NCI-H1436 (cell line): ENCODE results near the gene FHAD1.
A peak's percentile ranks its signal among the peaks of the same experiment; 100 is the strongest.

Experiments
- DNase-seq: peaks from one replicate; lab custom pipeline; 2025; lab: John Stamatoyannopoulos, UW

FHAD1 gene

DNA sequence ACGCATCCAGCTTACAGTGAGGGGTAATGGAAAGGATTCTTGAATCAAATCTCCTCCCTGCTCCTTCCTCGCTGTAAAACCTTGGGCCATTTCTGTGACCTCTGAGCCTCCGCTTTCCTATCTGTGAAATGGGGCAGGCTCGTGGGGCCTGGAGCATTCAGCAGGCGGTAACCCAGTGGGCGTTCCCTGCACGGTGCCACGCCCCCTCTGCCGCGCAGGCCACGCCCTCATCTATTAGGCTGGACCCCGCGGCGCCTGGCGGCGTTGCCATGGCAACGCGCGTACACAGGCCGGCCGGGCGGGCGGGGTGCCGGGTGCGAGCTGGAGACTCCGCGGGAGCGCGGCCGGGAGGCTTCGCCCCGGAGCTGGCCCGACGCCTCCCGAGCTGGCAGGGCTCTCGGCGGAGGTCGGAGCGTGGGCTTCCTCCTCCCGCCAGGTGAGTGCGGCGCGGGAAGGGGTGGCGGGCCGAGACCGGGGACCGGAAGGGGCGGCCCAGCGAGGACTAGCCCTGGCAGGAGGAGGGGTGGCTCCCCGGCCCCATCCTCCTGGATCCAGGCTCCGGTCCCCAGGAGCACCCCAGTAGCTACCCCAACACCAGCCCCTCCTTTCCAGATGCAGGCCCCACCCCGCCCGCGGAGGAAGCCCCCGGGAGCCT, at the start of gene FHAD1:
TSS of gene FHAD1 (plus strand) at position 264 of the 655 bp plus-strand sequence. CDS start 4,562 bp downstream, outside the sequence.
- DNase-seq = peak; percentile 68

GRCh38 chr1:15197591-15198447, 49.2 kb upstream of the FHAD1 start:
- DNase-seq = no peak

- no peak for DNase-seq
Measured at GRCh38 chr1:15198684-15199083, 48.3 kb upstream of the FHAD1 start.

- no peak for DNase-seq
Measured at GRCh38 chr1:15201221-15201620, 45.8 kb upstream of the FHAD1 start.

GRCh38 chr1:15201849-15202551, 45.0 kb upstream of the FHAD1 start:
- DNase-seq = no peak

- DNase-seq = no peak
Measured at GRCh38 chr1:15204931-15205330, 42.1 kb upstream of the FHAD1 start.

DNA sequence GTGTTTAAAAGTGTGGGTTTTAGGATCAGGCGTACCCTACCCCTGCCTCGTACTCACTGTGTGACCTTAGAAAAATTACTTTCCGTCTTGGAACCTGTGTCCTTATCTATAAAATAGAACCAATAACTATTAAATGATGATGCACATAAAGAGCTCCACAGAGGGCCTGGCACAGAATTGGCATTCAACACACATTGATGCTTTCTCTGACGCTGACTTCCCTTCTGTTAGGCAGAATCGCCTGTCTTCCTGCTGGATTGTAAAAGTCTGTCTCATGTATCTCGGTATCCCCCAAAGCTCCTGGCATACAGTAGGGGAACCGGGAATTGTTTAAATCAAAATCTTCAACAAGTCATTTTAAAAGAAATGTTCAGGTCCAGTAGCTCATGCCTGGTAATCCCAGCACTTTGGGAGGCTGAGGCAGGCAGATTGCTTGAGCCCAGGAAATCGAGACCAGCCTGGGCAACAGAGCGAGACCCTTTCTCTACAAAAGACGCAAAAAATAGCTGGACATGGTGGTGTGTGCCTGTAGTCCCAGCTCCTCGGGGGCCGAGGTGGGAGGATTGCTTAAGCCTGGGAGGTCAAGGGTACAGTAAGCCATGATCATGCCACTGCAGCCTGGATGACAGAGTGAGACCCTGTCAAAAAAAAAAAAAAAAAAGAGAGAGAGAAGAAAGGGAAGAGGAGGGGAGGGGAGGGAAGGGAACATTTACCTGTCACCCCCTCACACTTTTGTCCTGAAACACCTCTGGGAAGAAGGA, 41.3 kb upstream of the FHAD1 start:
- no peak for DNase-seq

- DNase-seq = no peak
Measured at GRCh38 chr1:15206418-15207030, 40.5 kb upstream of the FHAD1 start.

- DNase-seq = no peak
Measured at GRCh38 chr1:15207031-15207828, 39.8 kb upstream of the FHAD1 start.

DNA sequence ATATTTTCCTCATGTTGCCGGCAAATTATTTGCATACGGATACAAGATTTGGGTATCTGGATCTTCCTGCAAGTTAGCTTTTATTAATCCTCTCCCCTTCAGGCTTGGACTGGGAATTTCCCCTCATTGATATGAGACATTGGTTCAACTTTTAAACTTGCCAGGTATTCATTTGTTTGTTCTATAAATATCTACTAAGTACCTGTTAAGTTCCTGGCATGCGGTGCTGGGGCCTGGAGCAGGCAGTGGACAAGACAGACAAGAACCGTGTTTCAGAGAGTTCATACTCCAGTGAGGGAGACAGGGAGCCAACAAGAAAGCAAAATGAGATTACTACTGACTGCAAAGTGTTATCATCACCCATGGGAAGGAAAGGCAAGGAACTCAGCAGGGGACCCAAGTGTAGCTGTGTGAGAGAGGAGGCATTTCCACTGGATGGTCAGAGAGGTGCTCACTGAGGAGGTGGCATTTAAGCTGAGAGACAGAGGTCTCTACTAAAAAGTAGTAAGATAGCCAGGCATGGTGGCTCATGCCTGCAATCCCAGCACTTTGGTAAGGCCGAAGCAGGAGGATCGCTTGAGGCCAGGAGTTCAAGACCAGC, 39.1 kb upstream of the FHAD1 start:
- DNase-seq = no peak

DNA sequence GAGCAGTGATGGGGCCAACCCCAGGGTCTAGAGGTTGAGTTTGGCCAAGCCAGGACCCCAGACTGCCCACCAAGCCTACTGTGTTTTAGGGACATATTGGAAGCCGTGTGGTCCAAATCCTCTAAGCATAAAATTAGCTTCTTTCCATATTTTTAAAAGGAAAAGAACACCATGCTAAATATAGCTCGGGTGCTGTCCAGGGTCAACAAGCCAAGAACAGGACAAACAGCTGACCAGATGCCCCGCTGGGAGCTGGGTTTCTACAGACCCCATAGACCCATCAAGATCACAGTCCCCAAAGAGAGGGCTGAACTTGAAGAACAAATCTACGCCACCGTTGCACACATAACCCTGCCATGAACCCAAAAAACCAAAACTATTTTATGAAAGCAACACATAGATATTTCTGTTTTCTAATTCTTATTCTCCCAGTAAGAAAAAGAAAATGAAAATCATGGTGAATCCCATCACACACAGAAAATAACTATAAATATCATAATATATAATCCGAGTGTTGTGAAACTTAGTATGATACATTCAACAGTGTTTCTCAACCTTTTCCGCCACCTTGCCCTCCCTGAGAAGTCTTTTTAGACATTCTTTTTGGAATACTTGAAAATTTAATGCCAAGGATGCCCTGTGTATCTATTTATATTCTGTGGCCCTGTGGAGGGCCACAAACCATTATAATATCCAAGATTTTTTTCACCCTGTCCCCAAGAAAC, 36.2 kb upstream of the FHAD1 start:
- DNase-seq = no peak

DNA sequence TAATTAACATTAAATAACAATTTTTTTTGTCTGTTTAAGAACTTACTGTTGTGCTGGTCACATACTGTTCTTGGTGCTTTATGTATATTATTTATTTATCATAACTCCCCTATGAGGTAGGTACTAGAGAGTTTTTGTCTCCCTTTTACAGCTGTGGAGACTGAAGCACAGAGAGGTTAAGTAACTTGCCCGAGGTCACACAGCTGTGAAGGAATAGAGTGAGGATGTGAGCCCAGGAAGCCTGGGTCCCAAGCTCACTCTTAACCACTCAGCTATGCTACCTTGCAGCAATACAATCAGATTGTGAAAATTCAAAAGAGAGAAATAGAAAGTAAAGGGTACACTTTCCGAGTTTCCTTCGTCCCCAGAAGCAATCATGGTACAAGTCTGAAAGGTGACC, 35.6 kb upstream of the FHAD1 start:
- DNase-seq = no peak

- DNase-seq = no peak
Measured at GRCh38 chr1:15212216-15212953, 34.6 kb upstream of the FHAD1 start.

- no peak for DNase-seq
Measured at GRCh38 chr1:15212954-15213291, 34.1 kb upstream of the FHAD1 start.

DNA sequence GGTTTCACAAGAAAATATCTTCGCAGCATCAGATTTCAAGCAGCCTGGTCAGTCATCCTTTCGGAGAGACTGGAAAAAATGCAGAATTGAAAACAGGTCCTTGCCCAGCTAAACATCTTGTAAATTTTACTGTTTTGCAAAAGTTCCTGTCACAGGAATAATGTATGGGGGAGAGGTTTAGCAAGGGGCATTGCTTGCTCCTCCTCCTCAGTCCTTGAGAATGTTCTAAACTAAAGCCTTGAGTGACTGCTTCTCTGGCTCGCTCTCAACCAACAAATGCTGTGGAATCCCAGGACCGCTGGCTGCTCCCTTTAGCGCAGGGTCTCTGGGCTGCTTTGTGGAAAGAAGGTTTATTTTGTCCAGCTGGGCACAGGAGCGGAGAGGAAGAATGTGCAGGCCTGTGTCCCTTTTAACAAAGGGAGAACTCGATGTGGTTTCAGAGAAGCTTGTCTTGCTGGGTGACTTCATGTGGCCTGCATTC, 33.6 kb upstream of the FHAD1 start:
- no peak for DNase-seq

GRCh38 chr1:15214527-15214926, 32.5 kb upstream of the FHAD1 start:
- DNase-seq = no peak

DNA sequence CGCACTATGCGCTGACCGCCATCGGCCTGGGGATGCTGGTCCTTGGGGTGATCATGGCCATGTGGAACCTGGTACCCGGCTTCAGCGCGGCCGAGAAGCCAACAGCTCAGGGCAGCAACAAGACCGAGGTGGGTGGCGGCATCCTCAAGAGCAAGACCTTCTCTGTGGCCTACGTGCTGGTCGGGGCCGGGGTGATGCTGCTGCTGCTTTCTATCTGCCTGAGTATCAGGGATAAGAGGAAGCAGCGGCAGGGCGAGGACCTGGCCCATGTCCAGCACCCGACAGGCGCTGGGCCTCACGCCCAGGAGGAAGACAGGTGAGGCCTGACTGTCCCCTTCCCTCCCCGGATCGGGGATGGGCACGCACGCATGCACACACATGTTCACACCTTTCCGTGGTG, 31.9 kb upstream of the FHAD1 start:
- DNase-seq = no peak

- DNase-seq = no peak
Measured at GRCh38 chr1:15217654-15218053, 29.4 kb upstream of the FHAD1 start.
